Measurements from ENCODE around the gene HIVEP3.

HIVEP3 gene

GRCh38 chr1:41608211-41608610, 310.5 kb downstream of the HIVEP3 start:
- peaks cover 40% of the 10 kb centered on the region for H3K4me1 Mint-ChIP-seq
- no peak for DNase-seq (ENCODE audit: low spot score in 2 of 2)

GRCh38 chr1:41607808-41608207, 310.9 kb downstream of the HIVEP3 start:
- peaks cover 11% of the 10 kb centered on the region for H3K36me3 Mint-ChIP-seq
- peaks cover 40% of the 10 kb centered on the region for H3K4me1 Mint-ChIP-seq
- ATAC-seq, result no peak
- no peaks in the 10 kb centered on the region for H3K9me3 Mint-ChIP-seq
- peak overlapping the region; percentile 35 for H3K27ac Mint-ChIP-seq
- H3K4me3 Mint-ChIP-seq, result no peak overlapping the region
- no peak for DNase-seq (ENCODE audit: low spot score in 2 of 2)

More at GRCh38 chr1:41608211-41608610, 310.5 kb downstream of the HIVEP3 start:
- Mint-ChIP-seq H3K36me3 (peaks cover 11% of the 10 kb centered on the region), H3K4me3 (no peak overlapping the region), H3K9me3 (no peaks in the 10 kb centered on the region), H3K27ac (peak overlapping the region; percentile 35)
- ATAC-seq, result no peak

GRCh38 chr1:41599912-41600311, 318.8 kb downstream of the HIVEP3 start:
- H3K27ac Mint-ChIP-seq, result no peak overlapping the region

GRCh38 chr1:41598325-41598724, 320.4 kb downstream of the HIVEP3 start:
- ATAC-seq, result peak; percentile 69
- H3K36me3 Mint-ChIP-seq, result peaks cover 4% of the 10 kb centered on the region
- no peak overlapping the region for H3K27ac Mint-ChIP-seq
- no peak overlapping the region for H3K4me3 Mint-ChIP-seq
- peaks cover 27% of the 10 kb centered on the region for H3K4me1 Mint-ChIP-seq
- H3K9me3 Mint-ChIP-seq, result no peaks in the 10 kb centered on the region
- no peak for DNase-seq (ENCODE audit: low spot score in 2 of 2)

More at GRCh38 chr1:41599912-41600311, 318.8 kb downstream of the HIVEP3 start:
- Mint-ChIP-seq H3K9me3 (no peaks in the 10 kb centered on the region), H3K4me3 (no peak overlapping the region), H3K4me1 (peaks cover 23% of the 10 kb centered on the region), H3K36me3 (peaks cover 4% of the 10 kb centered on the region)
- no peak for ATAC-seq
- no peak for DNase-seq (ENCODE audit: low spot score in 2 of 2)

- Mint-ChIP-seq H3K9me3 (no peaks in the 10 kb centered on the region), H3K27ac (no peak overlapping the region), H3K4me1 (peaks cover 39% of the 10 kb centered on the region), H3K4me3 (no peak overlapping the region), H3K36me3 (peaks cover 7% of the 10 kb centered on the region)
- ATAC-seq (no peak), DNase-seq (ENCODE audit: low spot score in 2 of 2) (no peak)
These were observed 326.1 kb downstream of the HIVEP3 start for GRCh38 chr1:41592451-41593125.

- H3K36me3 Mint-ChIP-seq, result peaks cover 7% of the 10 kb centered on the region
- H3K27ac Mint-ChIP-seq, result peak overlapping the region; percentile 67
- ATAC-seq, result no peak
- no peaks in the 10 kb centered on the region for H3K9me3 Mint-ChIP-seq
- DNase-seq (ENCODE audit: low spot score in 2 of 2), result no peak
- H3K4me3 Mint-ChIP-seq, result no peak overlapping the region
- H3K4me1 Mint-ChIP-seq, result peaks cover 39% of the 10 kb centered on the region
These were observed 326.8 kb downstream of the HIVEP3 start for GRCh38 chr1:41591891-41592290.

- H3K4me3 Mint-ChIP-seq, result no peak overlapping the region
- peaks cover 31% of the 10 kb centered on the region for H3K4me1 Mint-ChIP-seq
- peaks cover 13% of the 10 kb centered on the region for H3K36me3 Mint-ChIP-seq
- ATAC-seq (no peak), DNase-seq (ENCODE audit: low spot score in 2 of 2) (no peak)
- no peak overlapping the region for H3K27ac Mint-ChIP-seq
- no peaks in the 10 kb centered on the region for H3K9me3 Mint-ChIP-seq
These were observed 328.4 kb downstream of the HIVEP3 start for GRCh38 chr1:41590331-41590730.

GRCh38 chr1:41589395-41589794, 329.3 kb downstream of the HIVEP3 start:
- ATAC-seq, result no peak

GRCh38 chr1:41588334-41588875, 330.3 kb downstream of the HIVEP3 start:
- H3K4me3 Mint-ChIP-seq, result no peak overlapping the region
- ATAC-seq, result no peak
- H3K4me1 Mint-ChIP-seq, result peaks cover 27% of the 10 kb centered on the region
- H3K9me3 Mint-ChIP-seq, result no peaks in the 10 kb centered on the region
- peak overlapping the region; percentile 48 for H3K27ac Mint-ChIP-seq
- H3K36me3 Mint-ChIP-seq, result peaks cover 28% of the 10 kb centered on the region
- no peak for DNase-seq (ENCODE audit: low spot score in 2 of 2)

More at GRCh38 chr1:41589395-41589794, 329.3 kb downstream of the HIVEP3 start:
- H3K36me3 Mint-ChIP-seq, result peaks cover 20% of the 10 kb centered on the region
- DNase-seq (ENCODE audit: low spot score in 2 of 2), result no peak
- H3K9me3 Mint-ChIP-seq, result no peaks in the 10 kb centered on the region
- peak overlapping the region; percentile 48 for H3K27ac Mint-ChIP-seq
- no peak overlapping the region for H3K4me3 Mint-ChIP-seq
- H3K4me1 Mint-ChIP-seq, result peaks cover 23% of the 10 kb centered on the region

GRCh38 chr1:41587791-41588190, 330.9 kb downstream of the HIVEP3 start:
- peaks cover 34% of the 10 kb centered on the region for H3K36me3 Mint-ChIP-seq

GRCh38 chr1:41586230-41586629, 332.5 kb downstream of the HIVEP3 start:
- H3K4me1 Mint-ChIP-seq, result peaks cover 27% of the 10 kb centered on the region
- ATAC-seq, result no peak
- H3K4me3 Mint-ChIP-seq, result no peak overlapping the region
- H3K27ac Mint-ChIP-seq, result no peak overlapping the region
- H3K36me3 Mint-ChIP-seq, result peaks cover 41% of the 10 kb centered on the region
- no peaks in the 10 kb centered on the region for H3K9me3 Mint-ChIP-seq
- no peak for DNase-seq (ENCODE audit: low spot score in 2 of 2)

More at GRCh38 chr1:41587791-41588190, 330.9 kb downstream of the HIVEP3 start:
- Mint-ChIP-seq H3K4me3 (no peak overlapping the region), H3K9me3 (no peaks in the 10 kb centered on the region), H3K4me1 (peaks cover 27% of the 10 kb centered on the region), H3K27ac (no peak overlapping the region)
- ATAC-seq (no peak), DNase-seq (ENCODE audit: low spot score in 2 of 2) (no peak)

- Mint-ChIP-seq H3K4me1 (peaks cover 31% of the 10 kb centered on the region), H3K4me3 (no peak overlapping the region), H3K9me3 (no peaks in the 10 kb centered on the region), H3K36me3 (peaks cover 63% of the 10 kb centered on the region), H3K27ac (peak overlapping the region; percentile 34)
- ATAC-seq (no peak), DNase-seq (ENCODE audit: low spot score in 2 of 2) (no peak)
These were observed 334.8 kb downstream of the HIVEP3 start for GRCh38 chr1:41583658-41584547.

GRCh38 chr1:41582851-41583657, 335.7 kb downstream of the HIVEP3 start:
- Mint-ChIP-seq H3K4me3 (no peak overlapping the region), H3K36me3 (peaks cover 65% of the 10 kb centered on the region), H3K9me3 (no peaks in the 10 kb centered on the region), H3K4me1 (peaks cover 28% of the 10 kb centered on the region), H3K27ac (peak overlapping the region; percentile 34)
- DNase-seq (ENCODE audit: low spot score in 2 of 2) (no peak), ATAC-seq (no peak)

GRCh38 chr1:41582351-41582750, 336.4 kb downstream of the HIVEP3 start:
- DNase-seq (ENCODE audit: low spot score in 2 of 2) (no peak), ATAC-seq (no peak)
- H3K9me3 Mint-ChIP-seq, result no peaks in the 10 kb centered on the region
- H3K27ac Mint-ChIP-seq, result peak overlapping the region; percentile 12
- peaks cover 65% of the 10 kb centered on the region for H3K36me3 Mint-ChIP-seq
- H3K4me3 Mint-ChIP-seq, result no peak overlapping the region
- H3K4me1 Mint-ChIP-seq, result peaks cover 24% of the 10 kb centered on the region

- ATAC-seq (no peak), DNase-seq (ENCODE audit: low spot score in 2 of 2) (no peak)
- H3K27ac Mint-ChIP-seq, result peak overlapping the region; percentile 12
- peaks cover 27% of the 10 kb centered on the region for H3K4me1 Mint-ChIP-seq
- peaks cover 65% of the 10 kb centered on the region for H3K36me3 Mint-ChIP-seq
- H3K4me3 Mint-ChIP-seq, result no peak overlapping the region
- H3K9me3 Mint-ChIP-seq, result no peaks in the 10 kb centered on the region
These were observed 336.8 kb downstream of the HIVEP3 start for GRCh38 chr1:41582004-41582325.
